Measurements from ENCODE around the gene CDH3.

CDH3 gene

DNA sequence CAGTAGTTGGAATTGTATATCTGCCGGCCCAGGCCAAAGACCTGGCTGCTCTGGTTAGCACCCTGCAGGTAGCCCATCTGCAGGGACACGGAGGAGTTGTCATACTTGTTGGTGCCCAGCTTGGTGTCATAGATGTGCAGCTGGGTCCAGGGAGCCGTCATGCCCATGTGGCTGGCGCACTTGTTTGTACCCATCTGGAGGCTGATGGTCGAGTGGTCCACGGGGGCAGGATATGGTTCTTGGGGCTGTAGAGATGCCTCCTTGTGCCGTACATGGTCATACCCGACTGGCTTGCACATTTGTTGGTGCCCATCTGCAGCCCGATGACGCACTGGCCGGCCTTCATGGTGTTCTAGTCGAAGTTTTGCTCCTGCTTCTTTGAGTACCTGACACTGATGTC lies 6.0 kb downstream of the CDH3 start:
- no peak for DNase-seq (ENCODE audit: low read depth in 1 of 2, low spot score in 1 of 2)

GRCh38 chr16:68652659-68653058 lies 7.5 kb downstream of the CDH3 start:
- DNase-seq (ENCODE audit: low read depth in 1 of 2, low spot score in 1 of 2) = no peak

DNA sequence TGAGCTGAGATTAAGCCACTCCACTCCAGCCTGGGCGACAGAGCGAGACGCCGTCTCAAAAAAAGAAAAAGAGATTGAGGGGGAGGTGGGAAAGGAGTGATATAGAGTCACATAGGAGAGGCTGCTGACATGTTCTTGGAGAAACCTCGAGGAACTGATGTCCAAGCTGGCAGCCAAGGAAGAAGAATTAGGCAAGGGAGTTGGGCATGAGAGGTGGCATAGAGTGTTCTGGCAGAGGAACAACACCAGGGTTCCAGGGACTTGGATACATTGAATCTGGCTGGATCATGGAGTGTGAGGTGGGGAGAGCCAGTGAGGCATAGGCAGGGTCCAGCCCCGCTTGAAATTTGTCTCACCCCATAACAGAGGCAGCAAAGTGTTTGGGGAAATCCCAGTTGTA lies 10.7 kb downstream of the CDH3 start:
- no peak for DNase-seq (ENCODE audit: low read depth in 1 of 2, low spot score in 1 of 2)

DNA sequence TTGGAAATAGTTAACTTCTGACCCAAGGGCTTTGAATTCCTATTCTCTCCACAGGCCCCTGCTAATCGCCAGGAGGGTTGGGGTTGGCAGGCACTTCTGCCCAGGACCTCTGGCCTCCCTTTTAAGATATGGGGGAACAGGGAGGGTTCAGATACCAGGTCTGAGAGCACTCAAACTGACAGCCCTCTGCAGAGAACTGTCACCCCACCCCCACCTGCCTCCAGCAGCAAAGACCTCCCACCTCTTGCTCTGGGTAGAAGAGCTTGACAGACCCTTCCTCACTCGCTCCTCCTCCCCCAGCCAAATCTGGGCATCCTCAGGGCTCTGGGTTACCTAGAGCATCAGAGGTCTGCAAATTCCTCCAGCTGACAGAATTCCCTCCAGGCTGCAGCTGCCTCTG lies 11.6 kb downstream of the CDH3 start:
- no peak for DNase-seq (ENCODE audit: low read depth in 1 of 2, low spot score in 1 of 2)

- no peak for DNase-seq (ENCODE audit: low read depth in 1 of 2, low spot score in 1 of 2)
These were observed 13.3 kb downstream of the CDH3 start for GRCh38 chr16:68658341-68658973.

DNA sequence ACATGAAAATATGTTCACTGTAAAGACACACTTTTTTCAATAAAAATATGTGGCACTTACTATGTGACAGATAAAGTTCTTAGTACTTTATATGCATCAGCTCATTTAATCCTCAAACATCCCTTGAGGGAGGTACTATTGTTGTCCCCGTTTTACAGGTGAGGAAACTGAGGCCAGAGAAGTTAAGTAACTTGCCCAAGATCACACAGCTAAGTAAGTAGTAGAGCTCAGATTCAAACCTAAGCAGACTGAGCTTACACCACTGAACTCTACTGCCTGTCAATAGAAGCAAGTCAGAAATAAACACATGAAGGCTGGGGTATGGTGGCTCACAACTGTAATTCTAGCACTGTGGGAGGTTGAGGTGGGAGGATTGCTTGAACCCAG lies 13.9 kb downstream of the CDH3 start:
- no peak for DNase-seq (ENCODE audit: low read depth in 1 of 2, low spot score in 1 of 2)

GRCh38 chr16:68659412-68660358 lies 14.6 kb downstream of the CDH3 start:
- no peak for DNase-seq (ENCODE audit: low read depth in 1 of 2, low spot score in 1 of 2)

- no peak for DNase-seq (ENCODE audit: low read depth in 1 of 2, low spot score in 1 of 2)
These were observed 15.3 kb downstream of the CDH3 start for GRCh38 chr16:68660359-68660795.

DNA sequence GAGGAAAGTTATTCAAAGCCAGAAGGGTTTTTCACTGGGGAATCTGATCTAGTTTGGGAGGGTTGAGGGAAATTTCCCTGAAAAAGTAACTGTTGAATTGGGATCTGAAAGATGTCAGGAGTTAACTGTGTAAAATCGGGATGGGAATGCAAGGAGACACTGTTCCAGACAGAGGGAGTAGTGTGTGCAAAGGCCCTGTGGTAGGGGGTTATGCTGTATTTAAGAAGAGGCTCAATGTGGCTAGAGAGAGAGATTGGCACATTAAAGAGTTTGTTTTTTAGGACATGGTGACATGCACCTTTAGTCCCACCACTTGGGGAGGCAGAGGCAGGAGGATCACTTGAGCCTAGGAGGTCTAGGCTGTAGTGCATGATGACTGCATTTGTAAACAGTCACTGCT lies 16.9 kb downstream of the CDH3 start:
- DNase-seq (ENCODE audit: low read depth in 1 of 2, low spot score in 1 of 2) = no peak

DNA sequence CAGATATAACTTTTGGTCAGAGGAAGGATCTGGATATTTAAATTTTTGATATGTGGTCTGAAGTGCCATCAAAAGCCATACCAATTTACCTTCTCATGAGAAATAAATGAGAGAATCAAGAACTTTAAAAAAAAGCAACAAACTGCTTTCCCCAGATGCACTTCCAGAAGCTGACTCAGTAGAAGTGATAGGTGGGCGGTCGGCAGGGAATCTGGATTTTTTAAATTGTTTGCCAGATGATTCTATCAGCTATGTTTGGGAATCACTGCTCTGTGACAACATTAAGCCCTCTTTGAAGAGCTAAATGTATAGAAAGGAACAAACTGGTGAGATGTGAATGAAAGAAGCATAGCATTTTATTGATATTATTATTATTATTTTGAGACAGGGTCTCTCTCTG lies 19.2 kb downstream of the CDH3 start:
- DNase-seq (ENCODE audit: low read depth in 1 of 2, low spot score in 1 of 2) = no peak

DNA sequence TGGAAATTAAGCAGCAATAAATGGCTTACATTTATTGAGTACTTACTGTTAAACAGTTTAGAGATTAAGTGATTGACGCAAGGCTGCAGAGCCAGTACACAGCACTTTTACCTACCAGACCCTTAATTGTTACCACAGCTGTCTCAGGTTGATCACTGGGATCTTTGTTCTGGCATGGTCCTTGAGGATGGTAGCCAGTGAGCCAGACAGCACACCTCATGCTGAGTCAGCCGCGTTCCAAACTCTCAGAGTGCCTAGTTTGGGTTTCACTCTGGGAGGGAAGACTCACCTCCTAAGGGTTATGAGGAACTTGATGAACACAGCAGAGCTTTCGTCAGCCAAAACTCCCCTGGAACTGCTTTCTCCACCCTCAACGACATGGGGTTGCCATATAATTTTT lies 20.4 kb downstream of the CDH3 start:
- DNase-seq (ENCODE audit: low read depth in 1 of 2, low spot score in 1 of 2) = no peak

DNA sequence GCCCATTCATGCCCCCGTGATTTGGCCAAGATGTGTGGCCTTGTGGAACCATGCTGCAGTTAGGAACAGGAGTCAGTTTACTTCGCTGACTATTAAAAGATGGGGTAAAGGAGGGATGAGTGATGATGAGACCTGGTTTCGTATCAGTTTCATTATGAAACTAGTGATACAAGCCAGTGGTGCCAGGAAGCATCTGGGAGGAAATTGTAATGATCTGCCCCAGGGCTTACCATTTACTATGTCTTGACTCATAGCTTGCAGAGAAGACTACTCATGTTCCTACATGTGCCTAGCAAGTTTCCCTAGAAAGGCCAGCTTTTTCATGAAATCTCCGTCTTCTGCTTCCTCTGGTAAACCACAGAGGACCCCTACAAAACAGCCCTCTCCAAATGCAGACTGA lies 23.2 kb downstream of the CDH3 start:
- DNase-seq (ENCODE audit: low read depth in 1 of 2, low spot score in 1 of 2) = no peak

- no peak for DNase-seq (ENCODE audit: low read depth in 1 of 2, low spot score in 1 of 2)
These were observed 31.2 kb downstream of the CDH3 start for GRCh38 chr16:68676113-68676860.

DNA sequence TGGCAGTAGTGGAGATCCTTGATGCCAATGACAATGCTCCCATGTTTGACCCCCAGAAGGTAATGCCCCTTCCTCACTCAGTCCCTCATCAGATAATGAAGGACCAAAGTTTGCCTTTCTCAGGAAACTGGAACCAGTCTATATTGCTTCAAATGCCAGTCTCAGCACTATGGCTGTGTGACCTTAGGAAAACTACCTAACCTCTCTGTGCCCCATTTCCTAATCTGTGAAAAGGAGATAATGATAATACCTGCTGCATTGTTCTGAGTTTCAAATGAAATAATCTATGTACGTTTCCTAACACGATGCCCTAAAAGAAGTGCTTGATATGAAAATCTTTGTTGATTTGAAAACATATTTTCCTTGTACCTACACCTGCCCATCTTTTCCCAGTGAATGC lies 35.9 kb downstream of the CDH3 start:
- DNase-seq (ENCODE audit: low read depth in 1 of 2, low spot score in 1 of 2) = no peak

GRCh38 chr16:68685685-68686478 lies 40.8 kb downstream of the CDH3 start:
- DNase-seq (ENCODE audit: low read depth in 1 of 2, low spot score in 1 of 2) = no peak

- no peak for DNase-seq (ENCODE audit: low read depth in 1 of 2, low spot score in 1 of 2)
These were observed 41.8 kb downstream of the CDH3 start for GRCh38 chr16:68686905-68687304.

DNA sequence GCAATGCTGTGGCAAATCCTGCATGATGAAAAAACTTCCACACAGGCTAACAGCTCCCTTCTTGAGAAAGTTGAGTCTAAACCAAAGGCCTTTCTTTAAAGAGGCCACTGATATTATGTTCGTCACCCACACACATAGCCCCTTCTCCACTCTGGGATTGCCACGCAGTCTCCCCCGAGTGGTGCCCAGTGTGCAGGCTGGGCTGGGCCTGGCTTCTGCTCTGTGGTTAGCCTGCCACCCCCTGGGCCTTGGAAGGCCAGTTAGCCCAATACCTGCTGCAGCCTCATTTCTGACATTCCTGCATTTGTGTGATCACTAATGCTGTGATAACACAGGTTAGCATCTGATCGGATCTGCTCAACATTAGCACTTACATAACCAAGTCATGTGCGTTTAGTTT lies 44.8 kb downstream of the CDH3 start:
- no peak for DNase-seq (ENCODE audit: low read depth in 1 of 2, low spot score in 1 of 2)

GRCh38 chr16:68695575-68695974 lies 50.5 kb downstream of the CDH3 start:
- no peak for DNase-seq (ENCODE audit: low read depth in 1 of 2, low spot score in 1 of 2)

- no peak for DNase-seq (ENCODE audit: low read depth in 1 of 2, low spot score in 1 of 2)
These were observed 51.4 kb downstream of the CDH3 start for GRCh38 chr16:68696514-68696913.

DNA sequence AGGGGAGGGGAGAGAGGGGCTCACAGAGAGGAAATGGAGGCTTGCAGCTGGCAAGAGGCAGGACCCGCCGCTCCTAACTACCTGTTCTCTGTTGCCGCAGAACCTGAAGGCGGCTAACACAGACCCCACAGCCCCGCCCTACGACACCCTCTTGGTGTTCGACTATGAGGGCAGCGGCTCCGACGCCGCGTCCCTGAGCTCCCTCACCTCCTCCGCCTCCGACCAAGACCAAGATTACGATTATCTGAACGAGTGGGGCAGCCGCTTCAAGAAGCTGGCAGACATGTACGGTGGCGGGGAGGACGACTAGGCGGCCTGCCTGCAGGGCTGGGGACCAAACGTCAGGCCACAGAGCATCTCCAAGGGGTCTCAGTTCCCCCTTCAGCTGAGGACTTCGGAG lies 53.0 kb downstream of the CDH3 start:
- no peak for DNase-seq (ENCODE audit: low read depth in 1 of 2, low spot score in 1 of 2)

DNA sequence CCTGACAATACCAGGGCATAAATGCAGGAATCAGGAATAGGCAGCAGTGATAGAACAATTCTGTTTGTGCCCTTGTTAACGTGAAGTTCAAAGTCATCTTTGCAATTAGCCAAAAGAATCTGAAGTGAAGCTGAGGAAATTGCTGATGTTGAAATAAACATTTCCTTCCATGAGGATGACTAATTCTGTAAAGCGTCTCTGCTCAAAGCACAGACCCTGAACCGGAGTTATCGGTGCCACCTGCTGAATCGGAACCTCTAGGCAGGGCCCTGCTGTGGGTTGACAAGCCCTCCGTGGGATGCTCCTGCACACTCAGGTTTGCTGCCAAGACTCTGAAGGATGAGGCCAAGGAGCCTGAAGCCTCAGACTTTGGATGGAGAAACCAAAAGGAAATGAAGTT lies 55.0 kb downstream of the CDH3 start:
- no peak for DNase-seq (ENCODE audit: low read depth in 1 of 2, low spot score in 1 of 2)
